ENCODE results near the gene PLCG1.
"Not testable (repeated sequence)": the region's sequence is repeated elsewhere in the genome, so short reads cannot be mapped to it uniquely, and the experiment has no call there.

PLCG1 gene

DNA sequence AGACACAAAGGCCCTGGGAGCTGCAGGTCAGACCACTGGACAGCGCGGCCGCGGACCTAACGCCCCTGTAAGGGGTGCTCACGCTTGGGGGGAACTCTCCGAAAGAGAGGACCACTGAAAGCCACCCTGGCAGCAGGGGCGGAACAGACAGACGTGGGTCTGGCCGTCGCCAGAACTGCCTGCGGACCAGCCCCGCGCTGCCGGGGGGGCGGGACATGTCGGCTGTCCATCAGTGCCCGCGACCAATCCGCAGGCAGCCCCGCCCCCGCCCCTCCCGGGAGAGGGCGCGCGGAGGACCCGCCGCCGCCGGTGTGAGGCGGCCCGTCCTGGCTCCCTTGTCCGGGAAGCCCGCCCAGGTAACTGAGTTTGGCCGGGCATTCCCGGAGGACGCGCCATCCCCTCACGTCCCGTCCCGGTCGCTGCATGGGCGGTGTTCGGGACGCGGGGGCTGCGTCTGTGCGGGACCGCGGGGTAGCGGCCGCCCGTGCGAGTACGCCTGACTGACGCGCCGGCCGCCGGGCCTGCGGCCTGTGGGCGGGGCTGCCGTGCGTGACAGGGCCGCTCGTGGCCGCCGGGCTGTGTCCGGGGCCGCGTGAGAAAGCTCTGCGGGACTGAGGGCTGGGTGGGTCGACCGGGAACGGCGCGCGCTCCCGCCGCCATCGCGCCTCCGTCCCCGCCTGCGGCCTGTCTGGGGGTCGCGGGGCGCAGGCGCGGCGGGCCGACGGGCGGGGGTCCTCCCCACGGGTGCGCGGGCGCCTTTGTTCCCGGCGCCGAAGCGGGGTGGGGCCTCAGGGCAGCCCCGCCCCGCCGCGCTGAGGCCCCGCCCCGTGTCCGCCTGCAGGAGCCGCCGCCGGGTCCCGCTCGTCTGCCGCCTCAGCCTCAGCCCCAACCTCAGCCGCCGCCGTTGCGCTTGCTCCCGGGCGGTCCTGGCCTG, at the start of gene PLCG1:
Gene PLCG1 (plus strand): TSS at position 864 of the 934 bp plus-strand sequence. CDS start 99 bp downstream, outside the sequence.
- DNase-seq (ENCODE audit: insufficient read length, low spot score) (peak; percentile 98), FAIRE-seq (peak; percentile 95)

DNA sequence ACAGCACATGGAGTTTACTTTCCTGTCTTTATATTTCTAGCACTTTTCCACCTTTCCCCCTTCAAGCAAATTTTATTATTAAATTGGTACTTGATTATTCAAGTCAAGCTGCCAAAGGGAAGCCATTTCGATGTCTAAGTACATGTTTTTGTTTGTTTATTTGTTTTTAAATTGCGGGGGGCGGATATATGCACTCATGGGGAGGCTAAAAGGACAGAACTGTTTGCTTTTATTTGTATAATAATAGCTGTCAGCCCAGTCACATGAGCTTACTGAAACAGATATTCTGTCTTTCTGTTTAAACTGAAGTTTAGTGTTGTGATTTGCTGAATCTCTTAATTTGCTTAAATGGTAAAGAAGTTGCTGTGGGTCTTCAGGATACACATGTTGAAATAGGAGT, 49.6 kb upstream of the PLCG1 start:
- DNase-seq (ENCODE audit: insufficient read length, low spot score) (no peak), FAIRE-seq (no peak)

DNA sequence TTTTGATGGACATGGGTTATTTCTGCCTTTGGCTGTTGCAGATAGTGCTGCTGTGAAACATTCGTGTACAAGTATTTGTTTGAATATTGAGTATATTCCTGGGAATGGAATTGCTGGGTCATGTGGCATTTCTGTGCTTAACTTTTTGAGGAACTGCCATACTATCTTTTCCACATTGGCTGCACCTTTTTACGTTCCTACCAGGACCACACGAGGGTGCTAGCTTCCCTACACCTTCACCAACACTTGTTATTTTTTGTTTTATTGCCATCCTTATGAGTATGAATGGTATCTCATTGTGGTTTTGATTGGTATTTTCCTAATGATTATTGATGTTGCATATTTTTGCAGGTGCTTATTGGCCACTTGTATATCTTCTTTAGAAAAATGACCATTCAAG, 47.8 kb upstream of the PLCG1 start:
- peak; percentile 23 for FAIRE-seq
- DNase-seq (ENCODE audit: insufficient read length, low spot score) = no peak

DNA sequence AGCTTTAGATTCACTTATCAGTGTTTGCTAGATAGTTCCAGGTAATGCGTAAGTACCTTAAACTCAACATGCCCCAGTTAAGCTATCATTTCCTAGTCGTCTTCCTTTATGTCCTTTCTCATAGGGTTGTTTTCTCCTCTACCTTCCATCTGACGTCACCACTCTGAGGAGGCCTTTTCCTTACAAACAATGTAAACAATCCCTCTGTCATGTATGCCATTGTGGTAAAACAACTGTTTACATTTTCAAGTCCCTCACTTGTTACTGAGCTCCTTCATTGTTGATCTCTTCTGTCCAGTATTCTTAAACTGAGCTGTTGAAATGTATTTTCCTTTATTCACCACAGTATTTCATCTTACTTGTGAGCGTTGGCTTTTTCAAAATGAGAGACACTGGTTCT, 45.4 kb upstream of the PLCG1 start:
- FAIRE-seq = peak; percentile 44
- DNase-seq (ENCODE audit: insufficient read length, low spot score) = no peak

DNA sequence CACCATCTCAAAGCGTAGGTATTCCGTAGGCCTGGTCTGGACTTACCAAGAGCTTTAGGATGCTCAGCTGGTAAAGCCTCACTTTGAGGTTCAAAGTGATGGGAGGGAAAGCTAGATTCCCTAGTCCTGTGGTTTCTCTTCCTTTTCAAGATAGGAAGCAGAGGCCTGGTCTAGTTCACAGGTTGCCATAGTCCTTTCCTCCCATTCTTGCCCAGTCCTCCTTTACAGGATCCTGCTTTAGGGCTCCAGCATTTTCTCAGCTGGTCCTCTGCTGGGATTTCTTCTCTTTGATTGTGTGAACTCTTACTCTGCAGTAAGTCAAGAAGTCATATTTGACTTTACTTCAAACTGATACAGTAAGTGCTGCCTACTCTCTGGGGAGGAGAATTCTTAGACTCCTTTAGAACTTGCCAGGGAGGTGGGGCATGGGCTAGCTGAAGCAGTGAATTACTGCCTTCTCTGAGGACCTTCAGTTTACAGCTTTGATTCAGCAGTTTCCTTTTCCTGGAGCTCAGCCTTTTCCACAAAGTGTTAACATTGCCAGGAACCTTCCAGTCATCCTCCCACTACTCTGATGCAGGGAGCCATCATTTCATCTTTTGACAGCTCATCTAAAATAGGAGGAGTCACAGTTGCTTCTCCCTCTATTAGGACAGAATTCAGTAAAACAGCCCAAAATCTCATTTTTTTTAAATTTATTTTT, 42.8 kb upstream of the PLCG1 start:
- DNase-seq (ENCODE audit: insufficient read length, low spot score) (no peak), FAIRE-seq (no peak)

DNA sequence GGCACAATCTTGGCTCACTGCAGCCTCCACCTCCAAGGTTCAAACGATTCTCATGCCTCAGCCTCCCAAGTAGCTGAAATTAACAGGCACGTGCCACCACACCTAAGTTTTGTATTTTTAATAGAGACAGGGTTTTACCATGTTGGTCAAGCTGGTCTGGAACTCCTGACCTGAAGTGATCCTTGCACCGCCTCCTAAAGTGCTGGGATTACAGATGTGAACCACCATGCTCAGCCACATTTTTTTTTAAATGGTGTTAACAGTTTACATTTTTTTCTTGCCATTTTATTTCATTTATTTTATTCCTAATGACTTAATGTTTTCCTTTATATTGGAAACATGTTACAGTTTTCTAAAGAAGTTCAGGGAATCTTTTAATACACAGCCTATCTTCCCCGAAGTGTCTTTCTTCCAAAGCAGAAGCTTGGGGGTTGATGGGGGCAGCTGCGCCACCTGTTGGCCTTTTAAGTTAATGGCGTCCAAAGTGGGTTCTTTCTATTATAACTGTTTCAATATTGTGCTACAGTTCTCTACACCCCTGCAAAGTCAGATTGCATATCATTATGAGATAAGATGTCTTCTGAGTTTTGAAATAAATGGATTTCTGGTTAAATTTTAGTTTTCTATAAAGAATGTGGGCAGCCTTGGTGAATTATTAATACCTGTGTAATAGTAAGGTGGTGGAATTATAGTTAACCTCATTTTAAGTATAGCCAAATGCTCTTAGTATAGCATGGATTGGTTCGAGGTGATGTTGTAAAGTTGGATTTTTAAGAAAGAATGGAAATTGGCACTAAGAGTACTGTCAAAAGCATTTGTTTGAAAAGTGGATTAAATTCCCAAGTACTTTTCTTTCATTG, 42.0 kb upstream of the PLCG1 start:
- peak; percentile 85 for DNase-seq (ENCODE audit: insufficient read length, low spot score)
- no peak for FAIRE-seq

DNA sequence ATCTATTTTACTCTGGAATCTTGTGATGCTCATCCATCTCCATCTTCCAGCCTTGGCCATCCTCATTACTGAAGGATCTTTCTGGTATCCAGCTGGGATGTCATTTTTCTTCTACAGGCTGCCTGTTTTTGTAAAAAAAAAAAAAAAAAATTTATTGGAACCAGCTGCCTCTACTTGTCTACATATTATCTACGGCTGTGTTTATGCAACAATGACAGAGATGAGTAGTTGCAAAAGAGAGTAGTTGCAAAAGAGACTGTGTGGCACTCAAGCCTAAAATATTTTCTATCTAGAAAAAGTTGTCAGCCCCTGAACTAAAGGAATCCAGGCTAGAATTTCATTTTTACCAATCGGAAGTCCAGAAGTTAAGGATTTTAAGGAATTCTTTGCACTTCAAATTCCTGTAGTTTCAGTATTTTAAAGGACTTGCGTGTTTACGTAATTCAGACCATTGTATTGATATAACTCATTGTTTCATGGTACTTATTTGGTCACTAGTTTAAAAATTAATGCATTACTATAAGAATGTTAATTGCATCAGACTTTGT, 38.6 kb upstream of the PLCG1 start:
- no peak for FAIRE-seq
- DNase-seq (ENCODE audit: insufficient read length, low spot score) = no peak

DNA sequence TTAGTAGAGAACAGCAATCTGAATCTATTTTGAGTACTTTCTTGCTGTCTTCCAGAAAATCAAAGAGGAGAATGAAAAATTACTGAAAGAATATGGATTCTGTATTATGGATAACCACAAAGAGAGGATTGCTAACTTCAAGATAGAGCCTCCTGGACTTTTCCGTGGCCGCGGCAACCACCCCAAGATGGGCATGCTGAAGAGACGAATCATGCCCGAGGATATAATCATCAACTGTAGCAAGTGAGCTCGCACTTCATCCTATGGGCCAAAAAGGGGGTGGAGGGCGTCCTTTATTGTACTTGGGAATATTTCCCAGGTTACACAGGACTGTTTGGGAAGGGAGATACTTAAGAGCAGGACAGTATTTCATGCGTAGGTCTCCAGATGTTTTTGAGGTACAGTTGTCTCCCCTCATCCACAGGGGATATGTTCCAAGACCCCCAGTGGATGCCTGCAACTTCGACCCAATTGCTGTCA, 37.3 kb upstream of the PLCG1 start:
- no peak for DNase-seq (ENCODE audit: insufficient read length, low spot score)
- no peak for FAIRE-seq

DNA sequence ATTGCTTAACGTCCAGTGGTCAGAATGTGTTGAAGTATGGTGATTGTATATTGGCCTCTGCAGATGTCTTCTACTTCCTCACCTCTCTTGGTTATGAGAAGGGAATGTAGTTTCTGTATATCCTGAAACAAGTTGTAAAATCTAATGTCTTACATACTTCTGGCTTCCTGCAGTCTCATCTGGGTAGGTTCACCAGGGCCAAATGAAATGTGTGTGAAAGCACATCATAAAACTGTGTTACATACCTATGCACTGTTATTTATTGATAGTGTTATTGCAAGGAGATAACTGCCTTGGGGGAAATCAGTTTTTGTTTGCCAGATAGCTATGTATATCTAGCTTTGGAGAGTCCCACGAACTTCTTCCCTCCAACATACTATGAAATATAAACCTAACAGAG, 35.7 kb upstream of the PLCG1 start:
- DNase-seq (ENCODE audit: insufficient read length, low spot score) (no peak), FAIRE-seq (peak; percentile 69)

DNA sequence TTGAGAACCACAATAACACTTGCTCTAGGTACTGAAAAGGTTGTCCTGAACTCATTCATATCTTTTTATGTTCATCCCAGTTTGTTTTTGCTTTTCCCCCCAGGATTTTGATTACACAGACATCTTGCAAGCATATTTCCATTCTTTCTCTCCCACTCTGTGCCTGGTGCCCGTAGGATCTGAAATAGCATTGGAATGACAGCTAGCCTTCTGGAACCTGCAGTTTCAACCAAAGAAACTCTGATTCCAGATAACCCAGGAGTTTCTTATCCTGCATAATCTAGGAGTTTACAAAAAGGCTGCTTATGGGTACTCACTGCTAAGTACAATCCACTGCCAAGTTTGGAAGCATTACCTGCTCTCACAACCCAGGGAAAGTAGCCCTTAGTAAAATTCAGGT, 28.8 kb upstream of the PLCG1 start:
- DNase-seq (ENCODE audit: insufficient read length, low spot score) = no peak
- no peak for FAIRE-seq

DNA sequence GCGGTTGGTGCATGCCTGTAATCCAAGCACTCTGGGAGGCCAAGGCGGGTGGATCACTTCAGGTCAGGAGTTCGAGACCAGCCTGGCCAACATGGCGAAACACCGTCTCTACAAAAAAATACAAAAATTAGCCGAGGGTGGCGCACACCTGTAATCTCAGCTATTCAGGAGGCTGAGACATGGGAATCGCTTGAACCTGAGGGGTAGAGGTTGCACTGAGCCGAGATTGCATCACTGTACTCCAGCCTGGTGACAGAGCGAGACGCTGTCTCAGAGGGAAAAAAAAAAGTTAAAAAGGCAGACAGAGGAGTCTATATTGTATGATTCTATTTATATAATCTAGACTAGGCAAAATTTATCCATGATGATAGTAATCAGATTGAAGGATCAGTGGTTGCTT, 27.3 kb upstream of the PLCG1 start:
- DNase-seq (ENCODE audit: insufficient read length, low spot score) (no peak), FAIRE-seq (no peak)

DNA sequence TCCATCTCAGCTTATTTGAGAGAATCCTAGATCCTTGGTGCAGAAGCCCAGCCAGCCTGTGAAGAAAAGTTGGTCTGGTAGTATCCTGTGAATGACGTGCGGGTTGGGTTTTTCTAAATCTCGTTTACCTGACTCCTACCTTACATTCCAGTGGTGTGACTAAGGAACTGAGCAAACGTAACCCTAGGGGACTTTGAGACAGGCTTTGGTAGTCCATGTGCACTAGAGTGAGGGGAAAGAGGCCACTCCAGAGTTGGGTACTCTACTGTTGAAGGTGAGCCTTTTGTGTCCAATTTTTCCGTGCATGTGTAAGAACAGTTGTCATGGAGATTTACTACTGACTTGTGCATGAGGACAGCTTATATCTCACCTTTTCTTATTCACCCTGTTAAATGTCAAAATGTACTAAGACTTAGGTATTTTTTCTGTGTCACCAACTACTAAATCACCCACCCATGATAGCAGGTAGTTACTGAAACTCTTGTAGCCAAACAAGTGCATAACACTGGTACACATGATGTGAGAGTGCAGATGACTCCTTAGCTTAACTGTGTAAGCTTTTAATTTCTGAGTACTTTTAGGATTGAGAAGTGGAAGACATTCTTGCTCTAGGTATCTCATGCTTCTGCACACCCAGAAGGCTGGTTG, 26.3 kb upstream of the PLCG1 start:
- peak; percentile 83 for FAIRE-seq
- no peak for DNase-seq (ENCODE audit: insufficient read length, low spot score)

DNA sequence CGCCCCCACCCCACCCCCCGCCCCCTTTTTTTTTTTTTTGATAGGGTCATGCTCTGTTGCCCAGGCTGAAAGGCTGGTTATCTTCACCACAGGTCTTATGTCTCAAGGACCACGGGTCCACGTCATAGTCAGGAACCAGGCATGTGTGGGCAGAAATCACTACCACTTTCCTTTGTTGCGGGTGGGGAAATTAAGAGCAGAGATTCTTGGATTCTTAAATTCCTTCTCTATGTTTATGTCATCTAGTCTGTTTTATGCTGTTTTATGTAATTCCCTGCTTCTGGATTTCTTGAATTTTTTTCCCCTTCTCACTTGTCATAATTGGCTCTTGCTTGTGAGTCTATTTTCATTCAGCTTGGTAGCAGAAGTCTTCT, 25.8 kb upstream of the PLCG1 start:
- DNase-seq (ENCODE audit: insufficient read length, low spot score) (no peak), FAIRE-seq (peak; percentile 16)

DNA sequence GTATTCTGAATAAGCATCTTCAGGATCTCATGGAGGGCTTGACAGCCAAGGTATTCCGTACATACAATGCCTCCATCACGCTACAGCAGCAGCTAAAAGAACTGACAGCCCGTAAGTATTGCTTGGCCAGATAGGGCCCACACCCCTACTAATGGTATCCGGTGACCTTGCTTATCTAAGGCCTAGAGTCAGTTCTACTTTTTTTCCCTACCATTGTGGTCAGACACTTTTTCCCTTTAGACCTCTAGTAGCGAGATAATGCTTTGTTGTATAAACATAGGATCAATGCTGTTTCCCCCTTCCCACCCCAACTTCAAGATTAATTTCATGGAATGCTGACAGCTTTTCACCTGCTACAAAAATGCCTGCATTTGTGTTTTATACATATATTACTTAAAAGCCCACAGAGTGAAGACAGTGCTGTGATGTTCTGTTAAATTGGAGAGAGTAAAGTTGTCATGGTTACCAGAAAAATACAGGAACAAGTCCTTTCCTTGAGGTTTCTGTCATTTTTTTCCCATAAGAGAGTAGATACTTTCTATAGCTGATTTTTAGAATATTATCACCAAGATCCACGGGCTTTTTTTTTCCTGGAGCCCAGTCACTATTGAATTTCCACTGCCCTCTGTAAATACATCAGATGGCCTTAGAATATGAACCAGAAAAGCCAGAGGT, 20.9 kb upstream of the PLCG1 start:
- FAIRE-seq = no peak

DNA sequence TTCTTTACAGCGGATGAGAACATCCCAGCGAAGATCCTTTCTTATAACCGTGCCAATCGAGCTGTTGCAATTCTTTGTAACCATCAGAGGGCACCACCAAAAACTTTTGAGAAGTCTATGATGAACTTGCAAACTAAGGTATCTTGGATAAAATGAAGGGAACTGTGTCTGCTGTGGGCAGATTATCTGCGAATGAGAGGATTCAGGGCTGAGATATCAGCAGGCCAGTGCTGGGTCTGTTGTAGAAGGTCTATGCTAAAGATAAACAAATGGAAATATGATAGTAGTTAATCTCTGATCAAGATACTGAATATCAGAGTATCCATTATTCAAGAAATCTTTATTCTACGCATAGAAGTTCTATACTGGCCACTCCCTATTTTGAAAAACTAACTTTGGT, 19.2 kb upstream of the PLCG1 start:
- FAIRE-seq = not testable (repeated sequence)

More for the DNA sequence above, 20.9 kb upstream of the PLCG1 start:
- DNase-seq (ENCODE audit: insufficient read length, low spot score) = no peak

DNA sequence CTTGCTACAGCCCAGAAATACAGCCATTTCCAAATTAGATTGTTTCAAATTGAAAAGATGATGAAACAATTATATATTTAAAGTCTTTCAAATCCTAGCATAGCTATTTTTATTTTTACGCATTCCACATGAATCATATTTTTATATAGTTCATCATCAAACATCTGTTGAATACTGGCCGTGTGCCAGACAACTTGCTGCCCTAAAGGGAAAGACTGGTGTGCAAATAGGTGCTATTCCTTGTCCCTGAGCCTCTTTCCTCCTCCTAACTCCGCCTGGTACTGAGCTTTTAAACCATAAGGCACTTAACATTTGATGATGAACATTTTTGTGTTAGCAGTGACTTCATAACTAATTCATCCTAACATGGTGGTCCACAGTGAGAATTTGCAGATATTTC, 18.7 kb upstream of the PLCG1 start:
- FAIRE-seq = no peak

More for the DNA sequence above, 19.2 kb upstream of the PLCG1 start:
- not testable (repeated sequence) for DNase-seq (ENCODE audit: insufficient read length, low spot score)

DNA sequence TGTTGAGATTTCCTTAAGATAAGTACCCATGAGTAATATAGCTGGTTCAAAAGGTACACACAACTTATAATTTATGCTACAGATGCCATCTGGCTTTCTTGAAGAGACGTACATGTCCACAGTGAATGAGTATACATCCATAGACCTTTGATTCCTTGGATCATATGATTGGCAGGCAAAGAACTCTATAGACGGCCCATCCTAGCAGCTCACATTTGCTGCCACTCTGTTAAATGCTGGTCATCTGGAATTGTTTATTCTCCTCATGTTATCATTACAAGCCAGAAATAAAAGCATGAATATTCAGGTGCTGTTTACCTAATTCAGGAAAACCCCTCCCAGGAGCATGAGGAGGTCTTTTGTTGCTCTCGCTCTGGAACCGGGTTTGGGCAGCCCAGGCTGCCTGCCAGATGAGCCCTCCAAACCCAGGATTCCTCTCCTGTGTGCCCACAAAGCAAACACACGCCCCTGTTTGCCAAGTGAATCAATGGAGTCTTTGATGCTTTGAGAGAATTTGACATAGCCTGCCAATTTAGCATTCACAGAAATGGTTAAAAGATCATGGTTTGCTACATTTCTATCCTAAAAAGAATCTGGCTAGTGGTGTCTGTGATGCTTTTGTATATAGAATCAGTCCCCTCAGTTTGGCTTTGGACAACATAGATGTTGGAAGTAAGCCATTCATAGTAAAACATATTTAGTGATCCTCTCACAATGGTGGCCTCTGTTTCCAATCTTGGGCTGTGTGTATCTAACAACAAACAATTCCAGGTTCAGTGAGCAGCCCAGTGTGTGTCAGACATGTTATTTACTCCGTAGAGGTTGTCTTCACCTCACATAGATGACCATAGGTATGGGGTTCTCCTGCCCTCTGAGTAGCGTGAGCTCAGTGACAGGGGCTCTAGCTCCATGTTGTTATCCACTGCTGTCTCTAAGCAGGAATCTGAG, 17.5 kb upstream of the PLCG1 start:
- FAIRE-seq = no peak
- no peak for DNase-seq (ENCODE audit: insufficient read length, low spot score)

More for the DNA sequence above, 18.7 kb upstream of the PLCG1 start:
- DNase-seq (ENCODE audit: insufficient read length, low spot score) = no peak

DNA sequence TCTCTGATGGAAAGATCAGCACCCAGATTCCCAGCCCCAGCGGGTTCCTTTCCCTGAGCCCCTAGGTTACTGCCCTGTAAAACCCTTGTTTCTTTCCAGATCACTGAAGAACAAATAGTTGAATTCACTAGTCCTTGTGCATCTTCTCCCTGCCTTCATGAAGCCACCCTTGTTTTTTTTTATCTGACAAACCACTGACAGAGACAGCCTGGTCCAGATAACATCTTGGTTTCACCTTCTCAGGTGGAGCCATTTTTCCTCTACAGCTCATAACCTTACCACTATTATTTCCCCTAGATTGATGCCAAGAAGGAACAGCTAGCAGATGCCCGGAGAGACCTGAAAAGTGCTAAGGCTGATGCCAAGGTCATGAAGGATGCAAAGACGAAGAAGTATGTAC, 15.9 kb upstream of the PLCG1 start:
- FAIRE-seq (peak; percentile 54), DNase-seq (ENCODE audit: insufficient read length, low spot score) (no peak)

All from HTR-8/SVneo (cell line).